HG02943 (cell line): ENCODE data around the gene PRCD.
A peak's percentile ranks its signal among the peaks of the same experiment; 100 is the strongest.
"Not testable (repeated sequence)": the region's sequence is repeated elsewhere in the genome, so short reads cannot be mapped to it uniquely, and the experiment has no call there.

Source experiments
- ATAC-seq: cut with Tn5 transposase; IDR thresholded peaks from one replicate; pipeline ENCODE4 v1.9.1; 2021; ENCODE audit warnings: mild to moderate bottlenecking, low read depth, moderate library complexity; ENCODE audit not compliant: unreplicated experiment

Gene PRCD

DNA sequence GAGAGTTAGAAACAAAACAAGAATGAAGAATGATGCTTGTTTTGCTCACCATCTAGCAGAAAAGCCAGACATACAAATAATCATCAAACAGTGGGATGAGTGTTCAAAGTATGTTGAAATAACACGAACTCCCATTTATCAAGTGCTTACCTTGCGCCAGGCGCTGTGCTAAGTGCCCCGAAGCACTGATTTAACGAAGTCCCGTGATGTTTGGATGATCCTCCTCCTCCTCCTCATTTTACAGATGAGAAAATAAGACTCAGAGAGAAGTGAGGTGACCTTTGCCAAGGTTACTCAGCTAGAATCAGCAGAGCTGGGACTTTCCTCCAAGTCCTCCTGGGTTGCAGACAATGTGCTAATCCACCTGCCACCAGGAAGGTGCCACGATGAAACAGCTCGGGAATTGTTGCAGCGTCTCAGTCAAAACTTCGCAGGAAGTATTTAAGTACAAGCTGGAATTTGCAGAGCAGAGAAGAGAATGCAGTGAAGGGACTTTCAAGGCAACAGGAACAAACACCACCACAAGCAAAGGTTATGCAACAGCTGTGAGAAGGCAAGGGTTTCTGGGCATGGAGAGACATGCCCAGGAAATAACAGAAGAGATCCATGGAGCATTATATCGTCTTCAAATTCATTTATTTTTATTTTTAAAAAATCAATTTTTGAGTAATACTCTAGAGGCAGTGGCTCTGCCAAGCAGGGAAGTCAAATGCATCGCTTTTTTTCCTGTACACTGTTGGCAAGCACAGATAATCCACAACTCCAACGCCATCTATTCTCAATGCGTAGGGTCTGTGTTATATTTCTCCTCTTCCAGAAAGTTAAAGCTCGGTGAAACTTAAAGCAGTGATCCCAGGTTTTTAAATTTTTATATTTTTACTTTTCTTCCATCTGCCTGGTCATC, 11.1 kb downstream of the PRCD start:
- ATAC-seq: no peak

DNA sequence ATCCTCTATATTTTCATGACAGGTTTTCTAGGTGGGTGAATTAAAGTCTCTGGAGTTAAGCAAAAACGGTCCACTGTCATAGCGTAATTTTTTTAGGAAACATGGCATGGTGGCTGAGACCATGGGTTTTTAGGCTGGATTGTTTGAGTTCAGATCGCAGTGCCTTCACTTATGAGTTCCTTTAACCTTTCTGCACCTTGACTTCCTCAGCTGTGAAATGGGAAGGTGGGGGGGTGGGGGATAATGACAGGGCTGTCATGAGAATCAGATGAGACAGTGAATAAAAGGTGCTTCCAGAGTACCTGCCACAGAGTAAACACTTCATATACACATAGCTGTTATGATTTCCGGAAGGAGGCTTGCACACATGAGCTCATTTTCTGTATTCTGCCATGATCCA, 11.8 kb downstream of the PRCD start:
- ATAC-seq: no peak

DNA sequence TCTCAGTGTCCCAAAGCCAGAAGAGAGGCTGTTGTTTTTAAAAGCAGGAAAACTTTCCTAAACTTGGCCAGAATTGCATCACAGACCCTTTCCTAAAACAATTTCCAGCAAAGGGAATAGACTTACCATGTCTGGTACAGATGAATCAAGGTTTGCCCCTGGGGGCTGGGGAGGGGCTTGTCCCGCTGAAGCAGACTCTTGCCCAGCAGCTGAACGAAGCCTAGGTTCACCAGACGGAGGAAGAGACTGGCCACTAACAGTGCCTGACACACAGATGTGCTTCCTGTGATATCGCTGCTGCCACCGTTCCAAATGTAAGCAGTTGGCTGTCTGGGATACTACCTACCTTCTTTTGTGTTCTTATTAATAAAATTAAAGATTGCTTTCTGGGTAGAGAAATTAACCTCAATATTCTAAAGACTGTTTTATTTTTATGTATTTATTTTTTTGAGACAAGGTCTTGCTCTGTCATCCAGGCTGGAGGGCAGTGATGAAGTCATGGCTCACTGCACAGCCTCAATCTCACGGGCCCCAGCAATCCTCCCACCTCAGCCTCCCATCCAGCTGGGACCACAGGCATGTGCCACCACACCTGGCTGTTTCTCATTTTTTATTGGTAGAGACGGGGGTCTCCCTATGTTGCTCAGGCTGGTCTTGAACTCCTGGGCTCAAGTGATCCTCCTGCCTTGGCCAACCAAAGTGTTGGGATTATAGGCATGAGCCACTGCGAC, 13.5 kb downstream of the PRCD start:
- ATAC-seq: no peak

- no peak for ATAC-seq
Measured at GRCh38 chr17:76554131-76554530, 14.3 kb downstream of the PRCD start.

GRCh38 chr17:76556765-76557367, 17.0 kb downstream of the PRCD start:
- ATAC-seq: no peak

DNA sequence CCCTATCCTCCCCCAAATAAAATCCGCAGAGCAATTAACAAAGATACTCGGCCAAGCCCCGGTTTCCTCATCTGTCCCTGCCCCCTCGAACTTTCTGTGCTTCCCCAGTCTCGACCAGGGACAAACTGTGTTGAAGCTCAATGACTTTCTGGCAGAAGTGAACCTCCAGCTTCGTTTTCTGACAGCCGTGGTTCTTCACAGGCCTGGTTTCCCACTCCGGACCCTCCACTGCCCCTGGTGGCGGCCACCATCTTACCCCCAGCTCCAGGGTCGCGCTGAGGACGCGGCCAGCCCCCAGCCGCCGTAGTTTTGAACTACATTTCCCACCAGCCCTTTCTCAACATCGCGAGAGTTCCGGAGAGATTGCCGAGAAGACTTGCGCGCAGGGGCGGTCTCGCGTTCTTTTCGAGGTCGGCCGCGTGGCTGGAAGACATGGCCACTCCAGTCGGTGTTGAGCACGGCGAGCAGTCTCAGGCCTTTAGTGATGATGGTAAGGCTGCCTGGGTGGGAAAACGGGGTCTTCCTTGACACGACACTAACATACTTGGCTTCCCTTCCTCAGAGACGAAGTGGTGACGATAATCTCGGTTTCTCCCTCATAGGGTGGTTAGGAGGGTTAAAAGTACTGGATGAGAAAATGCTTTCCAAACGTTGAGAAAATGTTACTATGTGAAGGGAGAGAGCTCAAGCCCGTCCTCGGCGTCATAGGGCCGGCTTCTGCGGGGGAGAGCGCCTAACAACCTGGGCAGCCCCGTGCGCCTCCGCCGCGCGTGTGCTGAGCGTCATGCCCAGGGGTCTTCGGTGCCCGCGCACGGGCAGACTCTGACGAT, 17.7 kb downstream of the PRCD start:
- peak; percentile 87 for ATAC-seq

DNA sequence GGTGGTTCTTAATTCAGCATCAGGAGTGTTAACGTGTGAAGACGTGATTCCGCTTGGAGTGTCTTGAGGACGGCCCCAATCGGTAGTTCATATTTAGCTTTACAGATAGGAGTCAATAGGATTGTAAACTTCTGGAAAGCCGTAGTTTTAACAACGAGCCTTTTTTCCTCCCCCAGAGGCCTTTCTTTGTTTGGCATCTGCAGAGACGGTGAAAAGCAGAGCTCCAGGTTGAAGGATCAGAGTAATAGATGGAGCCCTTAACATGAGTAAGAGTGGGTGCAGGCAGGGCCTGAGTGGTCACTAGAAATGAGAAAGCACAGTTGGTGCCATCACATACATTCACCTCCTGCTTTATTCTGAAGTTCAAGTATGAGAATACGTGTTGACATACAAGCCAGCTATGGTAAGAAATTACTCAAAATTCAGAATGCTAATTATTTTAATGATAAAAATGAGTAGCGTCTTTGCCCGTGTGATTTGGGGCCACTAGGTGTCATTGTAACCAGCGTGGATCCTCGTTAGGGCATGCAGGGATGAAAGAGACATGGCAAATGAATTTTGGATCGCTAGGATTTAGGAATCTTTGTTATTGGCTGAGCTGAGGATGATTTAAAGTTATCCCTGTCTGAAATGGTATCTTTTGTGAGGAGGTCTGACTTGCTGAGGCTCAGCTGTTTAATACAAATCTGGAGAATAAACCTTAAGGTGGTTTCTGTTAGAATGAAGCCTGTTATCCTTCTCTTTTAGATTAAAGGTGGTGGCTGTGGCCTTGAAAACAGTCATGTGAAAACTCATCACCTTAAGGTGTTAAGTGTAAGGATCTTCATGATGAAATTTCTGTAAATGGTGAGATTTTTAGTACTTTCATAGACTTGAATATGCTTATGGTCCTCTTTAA, 18.6 kb downstream of the PRCD start:
- no peak for ATAC-seq

GRCh38 chr17:76559460-76559859, 19.6 kb downstream of the PRCD start:
- ATAC-seq: not testable (repeated sequence)

GRCh38 chr17:76560036-76560876, 20.4 kb downstream of the PRCD start:
- ATAC-seq: no peak

- ATAC-seq: no peak
Measured at GRCh38 chr17:76560877-76561221, 21.0 kb downstream of the PRCD start.

- ATAC-seq: no peak
Measured at GRCh38 chr17:76561332-76561731, 21.5 kb downstream of the PRCD start.

DNA sequence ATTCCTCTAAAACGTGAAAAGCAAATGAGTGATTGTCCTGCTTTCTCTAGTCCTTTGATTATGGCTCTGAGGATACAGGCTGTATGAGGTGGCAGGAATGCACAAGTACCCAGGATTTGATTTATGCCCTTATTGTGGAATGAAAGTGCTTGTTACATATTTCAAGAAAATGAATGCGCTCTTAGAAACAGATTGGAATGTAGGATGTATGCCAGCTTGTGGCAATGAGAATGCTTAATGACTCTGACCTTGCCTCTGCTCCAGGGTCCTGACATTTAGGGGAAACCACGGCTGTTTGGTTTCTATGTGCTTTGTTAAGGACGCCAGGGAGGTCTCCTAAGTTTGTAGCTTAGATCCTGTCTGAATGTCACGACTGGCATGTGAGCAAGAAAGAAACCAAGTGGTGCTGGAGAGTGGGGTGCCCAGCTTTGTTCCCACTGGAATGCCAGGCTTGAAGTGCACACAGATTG, 22.0 kb downstream of the PRCD start:
- ATAC-seq: no peak

DNA sequence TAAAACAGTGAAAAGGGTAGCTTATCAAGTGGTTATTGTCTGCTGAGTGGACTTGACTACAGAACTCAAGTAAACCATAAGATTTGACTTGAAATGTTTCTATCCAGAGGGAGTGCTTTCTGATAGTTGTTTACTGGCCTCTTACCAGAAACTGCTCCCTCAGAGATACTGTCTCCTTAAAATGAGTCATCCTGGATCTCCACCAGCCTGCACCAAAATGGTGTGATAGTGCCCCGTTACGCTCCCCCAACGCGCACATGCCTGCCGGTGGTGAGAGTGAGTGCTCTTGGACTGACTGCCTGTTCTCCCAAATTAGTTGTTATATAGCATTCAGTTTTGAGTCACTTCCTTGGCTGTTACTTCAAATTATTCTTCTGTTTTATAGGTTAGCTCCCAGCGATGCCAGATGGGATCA, 22.9 kb downstream of the PRCD start:
- ATAC-seq: no peak

GRCh38 chr17:76563359-76563758, 23.5 kb downstream of the PRCD start:
- not testable (repeated sequence) for ATAC-seq

DNA sequence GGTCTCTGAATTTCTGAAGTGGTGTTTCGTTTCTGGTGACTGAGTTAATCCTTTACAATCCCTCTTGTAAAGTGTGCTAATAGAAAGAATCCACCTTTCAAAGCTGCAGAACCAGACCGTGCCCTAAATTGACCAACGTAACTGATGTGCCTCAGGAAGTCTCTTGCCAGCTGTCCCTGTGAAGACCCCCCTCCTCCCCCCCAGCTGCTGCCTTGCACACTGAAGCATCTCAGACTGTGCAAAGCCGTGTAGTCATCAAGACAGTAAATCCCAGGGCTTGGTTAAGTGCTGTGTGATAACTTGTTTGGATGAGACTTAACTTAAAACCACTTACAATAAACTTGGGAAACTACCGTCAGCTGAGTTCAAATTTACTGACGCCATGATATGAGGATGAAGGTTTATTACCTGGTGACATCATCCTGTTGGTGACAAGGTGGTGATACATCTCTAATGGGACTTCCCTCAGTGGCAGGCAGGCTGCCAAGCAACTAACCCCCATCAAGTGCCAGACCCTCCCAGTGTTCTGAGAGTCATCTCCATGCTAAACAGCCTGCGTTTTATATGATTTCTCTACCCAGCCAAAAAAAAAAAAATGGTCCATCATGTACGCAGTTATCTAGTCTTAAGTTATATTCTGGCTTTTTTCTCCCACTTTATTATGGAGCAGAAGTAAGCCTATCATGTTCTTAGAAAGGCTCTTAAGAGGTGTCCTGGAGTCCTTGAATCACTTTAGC, 25.3 kb downstream of the PRCD start:
- not testable (repeated sequence) for ATAC-seq

- no peak for ATAC-seq
Measured at GRCh38 chr17:76565728-76566612, 26.1 kb downstream of the PRCD start.

DNA sequence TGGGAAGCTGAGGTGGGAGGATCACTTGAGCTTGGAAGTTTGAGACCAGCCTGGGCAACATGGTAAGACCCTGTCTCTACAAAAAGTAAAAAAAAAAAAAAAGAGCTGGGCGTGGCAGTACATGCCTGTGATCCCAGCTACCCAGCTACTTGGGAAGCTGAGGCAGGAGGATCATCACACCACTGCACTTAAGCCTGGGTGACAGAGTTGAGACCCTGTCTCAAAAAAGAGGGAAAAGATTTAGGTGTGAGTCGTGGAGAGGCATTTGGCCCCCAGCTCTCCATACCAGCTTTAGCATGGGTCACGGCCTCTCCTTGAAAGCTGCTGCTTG, 26.7 kb downstream of the PRCD start:
- no peak for ATAC-seq
